Activated naive CD8-positive, alpha-beta T cell treated with anti-CD3 and anti-CD28 coated beads, Interleukin-2, amount 10 ng/mL, durations not matched to agents 7 days and 5 days (primary cell): Measurements from ENCODE around the gene AURKA. TPM values are rescaled to one million over a fixed set of nuclear protein-coding genes. Genes with fewer than 3 reads are reported as not detected.
A peak's percentile ranks its signal among the peaks of the same experiment; 100 is the strongest.

ENCODE experiments used
- ATAC-seq: fragments of 150-1000 bp; cut with Tn5 transposase; one replicate; pipeline ENCODE4 v1.10.0; 2021; ENCODE audit warnings: low read depth, moderate library complexity
- POLR2A ChIA-PET: fragments of 350-600 bp; sonication (Branson Sonifier 250); formaldehyde crosslinking; loops from one replicate; lab custom pipeline; 2021; ENCODE audit warnings: antibody characterized with exemption; lab: Charles Lee
- DNase-seq: peaks from one replicate; pipeline ENCODE4 v3.0.0; 2021
- H3K27ac Mint-ChIP-seq: one replicate; pipeline ENCODE4 v1.8.0; 2022; ENCODE audit warnings: mild to moderate bottlenecking, mixed read lengths
- H3K27me3 Mint-ChIP-seq: one replicate; pipeline ENCODE4 v1.8.0; 2022; ENCODE audit warnings: mild to moderate bottlenecking, moderate library complexity, mixed read lengths
- H3K36me3 Mint-ChIP-seq: one replicate; pipeline ENCODE4 v1.8.0; 2021; ENCODE audit warnings: mild to moderate bottlenecking, mixed read lengths
- H3K4me1 Mint-ChIP-seq: one replicate; pipeline ENCODE4 v1.8.0; 2021; ENCODE audit warnings: mixed read lengths
- H3K4me3 Mint-ChIP-seq: one replicate; pipeline ENCODE4 v1.8.0; 2022; ENCODE audit warnings: mild to moderate bottlenecking, moderate library complexity, mixed read lengths
- H3K9me3 Mint-ChIP-seq: one replicate; pipeline ENCODE4 v1.8.0; 2021; ENCODE audit warnings: mixed read lengths
- total RNA-seq, 2 experiments: library from RNA; stranded (reverse); gene quantifications; one replicate each; pipeline ENCODE4 v1.2.3, GENCODE V29; 2021

AURKA gene
- total RNA-seq, 2 experiments from 2014 or later, result 52.4 to 60.1 TPM

DNA sequence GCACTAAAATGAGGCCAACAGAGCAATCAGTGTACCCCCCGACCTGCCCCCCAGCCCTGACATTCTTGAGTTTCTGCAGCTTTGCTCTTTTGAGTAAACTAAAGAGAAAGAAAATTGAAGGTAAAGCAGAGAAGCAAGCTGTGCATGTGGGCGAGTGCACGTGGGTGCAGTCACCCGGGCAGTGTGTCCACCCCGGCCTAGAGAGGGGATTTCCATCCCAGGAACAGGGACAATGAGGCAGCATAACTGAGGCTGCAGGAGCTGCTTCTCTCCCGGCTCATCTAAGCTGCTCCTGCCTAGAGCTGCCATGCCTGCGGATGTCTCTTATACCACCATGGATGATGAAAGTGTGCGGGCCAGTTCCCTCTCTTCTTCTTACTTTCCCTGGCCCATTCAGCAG is 36.9 kb upstream of the AURKA start:
- H3K4me1 Mint-ChIP-seq, result peaks cover 38% of the 10 kb centered on the region
- POLR2A ChIA-PET, result interaction anchor here (0.7 to 2.5 kb wide), 3 partner anchors 11 to 16 kb away, joined by 3 to 6 read pairs (median 6); partner anchors contain the start of gene CASS4
- peak overlapping the region; percentile 91 for H3K27ac Mint-ChIP-seq
- peaks cover 57% of the 10 kb centered on the region for H3K36me3 Mint-ChIP-seq
- H3K4me3 Mint-ChIP-seq, result peak overlapping the region; percentile 83
- DNase-seq (no peak), ATAC-seq (no peak)
- H3K9me3 Mint-ChIP-seq, result no peaks in the 10 kb centered on the region
- no peaks in the 10 kb centered on the region for H3K27me3 Mint-ChIP-seq

DNA sequence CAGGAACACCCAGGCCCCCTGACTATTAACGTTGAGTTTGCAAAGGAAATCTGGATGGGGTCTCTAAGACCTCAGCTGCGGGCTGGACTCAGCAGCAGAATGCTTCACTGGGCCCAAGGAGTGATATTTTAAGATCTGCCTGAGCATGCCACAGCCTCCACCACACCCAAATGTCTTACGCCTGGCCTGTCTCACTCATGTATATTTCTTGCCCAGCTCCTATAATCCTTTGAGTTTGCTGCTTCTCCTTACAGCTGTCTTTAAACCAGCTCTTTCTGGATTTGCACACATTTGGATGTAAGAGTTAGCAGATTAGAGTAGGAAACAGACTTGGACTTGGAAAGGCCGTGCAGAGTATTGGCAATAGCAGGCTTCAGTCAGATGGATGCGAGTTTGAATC is 36.4 kb upstream of the AURKA start:
- H3K36me3 Mint-ChIP-seq, result peaks cover 55% of the 10 kb centered on the region

DNA sequence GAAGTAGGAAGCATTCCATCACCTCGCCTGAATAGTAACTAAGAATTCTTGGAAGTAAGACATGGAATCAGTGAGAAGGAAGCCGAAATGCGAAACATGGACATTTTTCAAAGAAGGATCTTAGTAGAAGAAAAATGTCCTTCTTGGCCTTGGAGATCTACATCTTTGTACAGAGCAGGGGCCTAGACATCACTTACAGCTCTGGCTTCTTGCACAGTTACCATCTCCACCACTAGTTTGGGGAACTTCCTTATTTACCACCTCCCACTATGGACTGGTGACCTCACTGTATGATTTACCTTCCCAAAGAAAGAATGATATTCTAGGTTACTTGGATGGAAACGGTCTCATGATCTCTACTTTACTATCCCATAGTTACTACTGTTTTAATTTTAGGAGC is 35.8 kb upstream of the AURKA start:
- no peak overlapping the region for H3K27ac Mint-ChIP-seq
- H3K27me3 Mint-ChIP-seq, result no peaks in the 10 kb centered on the region
- ATAC-seq, result no peak
- H3K4me1 Mint-ChIP-seq, result peaks cover 40% of the 10 kb centered on the region
- H3K9me3 Mint-ChIP-seq, result no peaks in the 10 kb centered on the region
- DNase-seq, result no peak
- no peak overlapping the region for H3K4me3 Mint-ChIP-seq
- POLR2A ChIA-PET, result interaction anchor here (1.9 to 2.5 kb wide), 2 partner anchors 12 to 15 kb away, joined by 6 read pairs; partner anchors contain the start of gene CASS4
- H3K36me3 Mint-ChIP-seq, result peaks cover 49% of the 10 kb centered on the region

More for the DNA sequence above, 36.4 kb upstream of the AURKA start:
- H3K9me3 Mint-ChIP-seq, result no peaks in the 10 kb centered on the region
- peak overlapping the region; percentile 83 for H3K4me3 Mint-ChIP-seq
- ATAC-seq (no peak), DNase-seq (no peak)
- H3K4me1 Mint-ChIP-seq, result peaks cover 38% of the 10 kb centered on the region
- no peaks in the 10 kb centered on the region for H3K27me3 Mint-ChIP-seq
- H3K27ac Mint-ChIP-seq, result no peak overlapping the region
- POLR2A ChIA-PET, result interaction anchor here (0.7 to 2.5 kb wide), 3 partner anchors 12 to 16 kb away, joined by 3 to 6 read pairs (median 6); partner anchors contain the start of gene CASS4

DNA sequence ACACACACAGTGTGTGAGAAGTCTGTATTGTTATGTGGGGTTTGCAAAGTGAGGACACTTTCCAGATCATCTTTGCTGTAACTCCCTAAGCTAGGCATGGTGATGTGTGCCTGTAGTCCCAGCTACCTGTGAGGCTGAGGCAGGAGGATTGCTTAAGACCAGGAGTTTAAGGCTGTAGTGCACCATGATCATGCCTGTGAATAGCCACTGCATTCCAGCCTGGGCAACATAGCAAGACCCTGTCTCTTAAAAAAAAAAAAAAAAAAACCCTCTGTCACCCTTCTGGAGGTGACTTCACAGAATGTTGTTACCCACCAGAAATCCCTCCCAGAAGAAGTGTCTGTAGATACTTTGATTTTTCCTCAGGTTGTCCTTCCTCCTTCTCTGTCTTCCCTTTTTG is 34.9 kb upstream of the AURKA start:
- no peaks in the 10 kb centered on the region for H3K9me3 Mint-ChIP-seq
- ATAC-seq (no peak), DNase-seq (no peak)
- H3K36me3 Mint-ChIP-seq, result peaks cover 53% of the 10 kb centered on the region
- no peak overlapping the region for H3K27ac Mint-ChIP-seq
- POLR2A ChIA-PET, result no interaction called here
- peaks cover 48% of the 10 kb centered on the region for H3K4me1 Mint-ChIP-seq
- H3K27me3 Mint-ChIP-seq, result no peaks in the 10 kb centered on the region
- no peak overlapping the region for H3K4me3 Mint-ChIP-seq

DNA sequence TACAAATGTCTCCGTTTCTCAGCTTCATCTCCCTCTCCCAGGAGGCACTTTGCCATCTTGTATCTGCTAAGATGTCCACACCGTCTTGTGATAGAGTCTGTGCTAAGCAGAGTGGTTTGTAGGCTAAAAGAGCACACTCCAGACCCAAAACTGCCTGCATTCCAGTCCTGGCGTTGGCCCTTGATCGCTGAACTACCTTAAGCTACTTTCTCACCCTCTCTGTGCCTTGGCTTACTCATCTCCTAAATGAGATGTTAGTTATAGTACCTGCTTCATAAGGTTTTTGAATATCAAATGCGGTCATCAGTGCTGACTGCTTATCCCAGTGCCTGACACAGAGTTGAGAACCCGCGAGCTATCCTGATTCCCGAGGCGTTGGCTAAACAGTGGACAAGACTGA is 34.0 kb upstream of the AURKA start:
- Mint-ChIP-seq H3K36me3 (peaks cover 55% of the 10 kb centered on the region), H3K4me3 (no peak overlapping the region), H3K27me3 (no peaks in the 10 kb centered on the region), H3K9me3 (no peaks in the 10 kb centered on the region), H3K4me1 (peaks cover 55% of the 10 kb centered on the region), H3K27ac (no peak overlapping the region)
- DNase-seq, result no peak
- POLR2A ChIA-PET, result interaction anchor here (1.2 kb wide), 1 partner anchor 14 kb away, joined by 3 read pairs; the partner anchor contains the start of gene CASS4
- ATAC-seq, result no peak

DNA sequence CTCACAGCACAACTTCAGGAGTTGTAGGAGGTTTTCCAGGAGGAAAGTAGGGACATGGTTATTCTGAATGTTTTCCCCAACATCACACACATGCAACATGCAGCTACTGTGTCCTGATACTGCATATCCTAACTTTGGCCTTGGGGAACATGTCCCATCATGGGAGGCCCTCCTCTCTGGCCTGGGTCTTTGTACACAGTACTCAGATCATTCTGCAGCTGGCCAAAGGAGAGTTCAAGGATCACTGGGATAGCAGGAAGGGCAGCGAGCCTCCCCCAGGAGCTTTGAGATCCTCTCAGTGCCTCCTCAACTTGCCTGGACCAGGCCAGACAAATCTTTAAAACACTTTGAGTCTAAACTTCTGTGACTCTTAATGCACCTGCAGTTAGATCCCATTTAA is 32.9 kb upstream of the AURKA start:
- peak overlapping the region; percentile 13 for H3K27ac Mint-ChIP-seq

DNA sequence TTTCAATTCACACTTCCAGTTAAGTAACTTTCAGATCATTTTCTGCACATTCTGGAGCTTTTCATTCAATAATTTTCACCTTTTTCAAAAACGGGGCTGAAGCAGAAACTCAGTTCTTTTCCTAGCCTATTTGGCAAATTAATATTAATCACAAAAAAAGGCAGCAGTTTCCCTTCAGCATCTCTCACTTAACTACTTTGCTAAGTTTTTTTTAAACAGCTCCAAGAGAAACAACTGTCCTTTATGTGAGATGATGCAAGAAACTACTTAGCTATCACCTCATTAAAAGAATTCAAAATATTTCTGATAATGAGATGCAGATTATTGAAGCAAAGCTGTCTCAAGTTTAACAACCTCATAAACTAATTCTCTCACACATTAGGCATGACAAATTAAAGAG is 31.9 kb upstream of the AURKA start:
- no peak overlapping the region for H3K4me3 Mint-ChIP-seq
- H3K9me3 Mint-ChIP-seq, result no peaks in the 10 kb centered on the region
- H3K36me3 Mint-ChIP-seq, result peaks cover 43% of the 10 kb centered on the region
- no peak overlapping the region for H3K27ac Mint-ChIP-seq
- POLR2A ChIA-PET, result interaction anchor here (1.1 to 1.8 kb wide), 2 partner anchors 9 to 13 kb away, joined by 4 read pairs; partner anchors contain the start of gene CASS4
- DNase-seq (no peak), ATAC-seq (no peak)
- H3K27me3 Mint-ChIP-seq, result no peaks in the 10 kb centered on the region
- H3K4me1 Mint-ChIP-seq, result peaks cover 51% of the 10 kb centered on the region

More for the DNA sequence above, 32.9 kb upstream of the AURKA start:
- H3K4me3 Mint-ChIP-seq, result no peak overlapping the region
- no peak for DNase-seq
- POLR2A ChIA-PET, result interaction anchor here (0.7 to 1.2 kb wide), 3 partner anchors 12 to 38 kb away, joined by 3 to 4 read pairs (median 4); partner anchors contain the start of gene CASS4
- no peaks in the 10 kb centered on the region for H3K9me3 Mint-ChIP-seq
- no peaks in the 10 kb centered on the region for H3K27me3 Mint-ChIP-seq
- no peak for ATAC-seq
- peaks cover 59% of the 10 kb centered on the region for H3K4me1 Mint-ChIP-seq
- peaks cover 50% of the 10 kb centered on the region for H3K36me3 Mint-ChIP-seq

DNA sequence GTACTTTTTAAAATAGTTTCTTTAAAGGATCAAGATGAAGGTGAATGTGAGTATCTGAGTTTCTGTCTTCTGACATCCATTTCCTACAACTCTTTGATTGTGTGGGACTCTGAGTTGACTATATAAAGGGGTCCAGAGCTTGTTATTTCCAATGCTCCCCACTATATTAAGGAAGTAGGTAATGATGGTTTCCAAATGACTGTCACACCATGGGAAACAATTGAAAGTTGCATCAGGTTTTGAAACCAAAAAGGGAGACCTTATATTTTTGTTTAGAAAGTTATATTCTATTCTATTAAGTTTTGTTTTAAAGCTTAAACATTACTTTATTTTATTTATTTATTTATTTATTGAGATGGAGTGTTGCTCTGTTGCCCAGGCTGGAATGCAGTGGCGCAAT is 31.2 kb upstream of the AURKA start:
- Mint-ChIP-seq H3K4me3 (no peak overlapping the region), H3K4me1 (peaks cover 55% of the 10 kb centered on the region), H3K27ac (peak overlapping the region; percentile 16), H3K27me3 (no peaks in the 10 kb centered on the region), H3K9me3 (no peaks in the 10 kb centered on the region), H3K36me3 (peaks cover 43% of the 10 kb centered on the region)
- POLR2A ChIA-PET, result interaction anchor here (1.8 kb wide), 1 partner anchor 10 kb away, joined by 4 read pairs; no protein-coding TSS in a partner anchor
- ATAC-seq (no peak), DNase-seq (no peak)

DNA sequence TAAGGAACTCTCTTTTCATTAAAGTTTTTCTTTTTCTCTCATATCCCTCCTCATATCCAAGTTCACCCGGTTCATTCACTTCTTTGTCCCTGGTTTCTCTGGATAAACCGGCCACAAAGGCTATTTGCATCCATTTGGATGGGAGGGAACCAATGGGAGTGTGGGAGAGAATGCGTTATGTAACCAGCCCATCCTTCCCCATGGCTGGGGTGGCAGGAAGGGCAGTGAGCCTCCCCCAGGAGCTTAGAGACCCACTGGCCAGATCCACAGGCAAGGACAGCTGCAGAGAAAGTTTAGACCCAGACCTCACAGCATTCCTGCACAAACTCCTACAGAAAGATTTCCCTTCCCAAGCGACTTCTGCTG is 30.8 kb upstream of the AURKA start:
- ATAC-seq, result no peak
- H3K9me3 Mint-ChIP-seq, result no peaks in the 10 kb centered on the region
- POLR2A ChIA-PET, result interaction anchor here (1.8 to 2.9 kb wide), 3 partner anchors 10 to 41 kb away, joined by 4 to 11 read pairs (median 11); partner anchors contain the start of gene CASS4
- H3K4me1 Mint-ChIP-seq, result peaks cover 55% of the 10 kb centered on the region
- H3K4me3 Mint-ChIP-seq, result peak overlapping the region; percentile 54
- peaks cover 42% of the 10 kb centered on the region for H3K36me3 Mint-ChIP-seq
- H3K27me3 Mint-ChIP-seq, result no peaks in the 10 kb centered on the region
- no peak for DNase-seq
- H3K27ac Mint-ChIP-seq, result peak overlapping the region; percentile 71

DNA sequence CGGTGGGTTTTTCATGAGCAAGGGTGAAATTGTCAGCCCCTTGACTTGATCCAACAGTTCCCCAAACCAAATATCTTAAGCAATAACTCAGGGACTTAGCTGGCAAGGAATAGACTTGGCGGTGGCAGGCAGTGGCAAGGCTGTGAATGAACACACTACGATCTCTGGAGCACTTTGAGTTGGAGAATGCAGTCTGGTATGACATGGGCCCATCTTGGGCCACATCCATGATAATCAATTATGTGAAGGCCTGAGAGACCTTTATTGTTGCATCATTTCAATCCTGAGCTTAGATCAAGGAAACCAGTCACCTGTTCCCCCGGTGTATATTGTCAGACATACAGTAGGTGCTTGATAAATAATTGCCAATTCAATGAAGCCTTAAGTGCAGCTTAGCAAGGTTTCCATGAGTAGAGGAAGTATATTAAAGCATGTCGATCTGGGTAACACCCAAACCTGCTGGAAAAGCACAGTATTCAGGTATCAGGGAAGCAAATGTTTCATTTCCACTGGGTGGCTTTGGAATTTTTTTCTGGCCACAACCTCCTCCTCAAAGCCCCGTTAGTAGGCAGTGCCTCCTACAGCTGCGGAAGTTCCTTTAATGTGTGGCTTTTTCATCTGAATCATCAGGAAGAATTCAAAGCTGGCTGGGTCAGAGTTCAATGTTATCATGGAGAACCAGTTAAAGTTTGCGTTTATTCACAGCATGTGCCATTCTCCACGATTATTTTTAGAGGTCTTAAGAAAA is 30.2 kb upstream of the AURKA start:
- H3K4me1 Mint-ChIP-seq, result peaks cover 55% of the 10 kb centered on the region
- H3K4me3 Mint-ChIP-seq, result peak overlapping the region; percentile 54

DNA sequence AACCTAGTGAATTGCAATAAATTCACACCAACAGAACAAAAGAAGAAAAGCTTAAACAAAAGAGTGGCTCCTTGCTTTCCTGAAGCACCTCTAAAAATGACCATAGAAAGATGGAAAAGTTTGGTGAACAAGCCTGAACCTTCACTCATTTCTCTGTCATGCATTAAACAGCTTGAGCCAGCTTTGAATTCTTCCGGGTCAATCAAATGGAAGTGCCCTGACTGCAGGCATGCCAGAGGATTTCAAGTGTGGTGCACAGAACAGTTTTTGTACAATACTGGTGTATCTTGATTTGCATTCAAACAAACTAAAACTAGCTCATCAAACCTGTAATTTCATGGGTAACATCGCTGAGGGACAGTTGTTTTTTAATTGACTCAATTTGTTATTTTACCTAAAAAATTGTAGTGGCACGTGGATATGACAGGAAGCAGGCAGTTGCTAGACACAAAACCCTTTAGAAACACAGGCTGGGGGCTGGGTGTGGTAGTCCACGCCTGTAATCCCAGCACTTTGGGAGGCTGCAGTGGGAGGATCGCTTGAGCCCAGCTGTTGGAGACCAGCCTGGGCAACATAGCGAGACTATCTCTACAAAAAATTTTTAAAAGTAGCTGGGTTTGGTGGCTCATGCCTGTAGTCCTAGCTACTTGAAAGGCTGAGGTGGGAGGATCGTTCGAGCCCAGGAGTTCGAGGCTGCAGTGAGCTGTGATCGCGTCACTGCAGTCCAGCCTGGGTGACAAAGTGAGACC is 29.1 kb upstream of the AURKA start:
- Mint-ChIP-seq H3K36me3 (peaks cover 42% of the 10 kb centered on the region), H3K27me3 (no peaks in the 10 kb centered on the region), H3K27ac (peak overlapping the region; percentile 77), H3K9me3 (no peaks in the 10 kb centered on the region), H3K4me1 (peaks cover 62% of the 10 kb centered on the region), H3K4me3 (peak overlapping the region; percentile 50)
- ATAC-seq, result no peak
- POLR2A ChIA-PET, result interaction anchor here (1.3 to 2.9 kb wide), 3 partner anchors 9 to 42 kb away, joined by 4 to 11 read pairs (median 11); partner anchors contain the start of gene CASS4
- DNase-seq, result no peak

More for the DNA sequence above, 30.2 kb upstream of the AURKA start:
- Mint-ChIP-seq H3K27ac (peak overlapping the region; percentile 71), H3K9me3 (no peaks in the 10 kb centered on the region), H3K27me3 (no peaks in the 10 kb centered on the region), H3K36me3 (peaks cover 40% of the 10 kb centered on the region)
- POLR2A ChIA-PET, result interaction anchor here (1.8 to 2.9 kb wide), 3 partner anchors 10 to 41 kb away, joined by 4 to 11 read pairs (median 11); partner anchors contain the start of gene CASS4
- ATAC-seq (no peak), DNase-seq (no peak)

DNA sequence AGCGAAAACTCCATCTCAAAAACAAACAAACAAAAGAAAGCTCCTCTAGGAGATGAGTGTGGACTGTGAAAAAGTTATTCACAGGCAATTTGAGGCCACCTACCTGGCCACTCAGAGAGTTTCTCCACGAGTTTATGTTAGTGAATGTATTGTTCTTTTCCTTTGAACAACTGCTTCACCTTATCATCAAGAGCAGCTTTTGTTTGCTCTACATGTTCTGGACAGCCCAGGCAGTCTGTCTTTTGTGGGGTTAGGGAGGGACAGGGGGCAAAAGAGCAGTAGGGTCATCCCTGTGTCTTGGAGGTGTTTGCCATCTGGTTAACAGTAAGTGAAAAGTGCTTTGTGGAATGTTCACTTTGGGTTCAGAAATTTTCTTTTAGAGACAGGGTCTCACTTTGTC is 28.0 kb upstream of the AURKA start:
- H3K4me1 Mint-ChIP-seq, result peaks cover 63% of the 10 kb centered on the region
- H3K36me3 Mint-ChIP-seq, result peaks cover 38% of the 10 kb centered on the region
- H3K27me3 Mint-ChIP-seq, result no peaks in the 10 kb centered on the region
- POLR2A ChIA-PET, result interaction anchor here (2.9 to 3.2 kb wide), 2 partner anchors 21 to 43 kb away, joined by 11 to 34 read pairs; no protein-coding TSS in a partner anchor
- H3K4me3 Mint-ChIP-seq, result no peak overlapping the region
- peak overlapping the region; percentile 25 for H3K27ac Mint-ChIP-seq
- DNase-seq (no peak), ATAC-seq (no peak)
- H3K9me3 Mint-ChIP-seq, result no peaks in the 10 kb centered on the region

DNA sequence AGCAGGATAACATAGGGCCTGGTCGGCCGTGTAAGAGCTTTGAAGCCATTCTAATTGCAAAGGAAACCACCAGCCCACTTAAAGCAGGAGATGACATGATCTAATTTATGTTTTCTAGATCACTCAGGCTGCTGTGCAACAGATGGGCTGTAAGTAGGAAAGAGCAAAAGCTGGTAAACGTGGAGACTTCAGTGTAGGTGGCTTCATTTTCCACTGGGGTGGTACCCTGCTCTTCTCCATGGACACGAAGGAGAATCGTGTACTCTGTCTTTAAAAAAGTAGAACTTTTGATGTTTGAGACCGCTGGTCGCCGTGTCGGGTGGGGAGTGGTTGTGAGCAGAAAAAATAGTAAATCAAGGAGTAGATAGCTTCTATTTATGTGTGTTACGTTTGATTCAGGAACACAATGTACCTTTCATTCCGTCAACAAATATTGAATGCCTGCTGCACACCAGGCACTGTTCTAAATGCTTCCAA is 26.4 kb upstream of the AURKA start:
- H3K4me3 Mint-ChIP-seq, result peak overlapping the region; percentile 73
- peaks cover 38% of the 10 kb centered on the region for H3K36me3 Mint-ChIP-seq
- peak; percentile 75 for ATAC-seq
- peak overlapping the region; percentile 92 for H3K27ac Mint-ChIP-seq
- H3K4me1 Mint-ChIP-seq, result peaks cover 69% of the 10 kb centered on the region
- no peaks in the 10 kb centered on the region for H3K9me3 Mint-ChIP-seq
- no peaks in the 10 kb centered on the region for H3K27me3 Mint-ChIP-seq
- DNase-seq, result no peak
- POLR2A ChIA-PET, result interaction anchor here (0.9 to 3.2 kb wide), 10 partner anchors 9 to 50 kb away, joined by 3 to 34 read pairs (median 6); partner anchors contain the start of genes AURKA, CSTF1 and RTF2
